HEK293T (cell line): Measurements from ENCODE around the gene CACNB3.

ENCODE experiments used
- CTCF ChIA-PET: fragments of 350-600 bp; formaldehyde crosslinking; extraction: SDS; loops from one replicate; lab custom pipeline; 2021; ENCODE audit warnings: antibody characterized with exemption, inconsistent platforms; lab: Yijun Ruan, JAX
- POLR2A ChIA-PET: fragments of 350-600 bp; formaldehyde crosslinking; extraction: SDS; loops from one replicate; lab custom pipeline; 2020; ENCODE audit warnings: antibody characterized with exemption, inconsistent platforms; lab: Yijun Ruan, JAX
- DNase-seq: peaks from one replicate; pipeline ENCODE4 v3.0.0; 2012; ENCODE audit warnings: mixed read lengths; ENCODE audit errors: extremely low spot score
- ARNT ChIP-seq: fragments of 450-650 bp; IDR thresholded peaks from 2 replicates; pipeline ENCODE4 v1.6.1; 2017; ENCODE audit warnings: mild to moderate bottlenecking
- BHLHE40 ChIP-seq: fragments of 450-650 bp; IDR thresholded peaks from 2 replicates; pipeline ENCODE4 v1.6.1; 2016; ENCODE audit warnings: mild to moderate bottlenecking, moderate library complexity, borderline replicate concordance
- CTBP1 ChIP-seq: fragments of 450-650 bp; IDR thresholded peaks from 2 replicates; pipeline ENCODE4 v1.6.1; 2016; ENCODE audit warnings: borderline replicate concordance
- ELF4 ChIP-seq: fragments of 450-650 bp; IDR thresholded peaks from 2 replicates; pipeline ENCODE4 v1.6.1; 2017; ENCODE audit warnings: antibody characterized with exemption
- FOXA1 ChIP-seq: fragments of 450-650 bp; IDR thresholded peaks from 2 replicates; pipeline ENCODE4 v1.6.1; 2016; ENCODE audit warnings: mild to moderate bottlenecking
- FOXM1 ChIP-seq: fragments of 450-650 bp; IDR thresholded peaks from 2 replicates; pipeline ENCODE4 v1.6.1; 2017; ENCODE audit warnings: mild to moderate bottlenecking, borderline replicate concordance
- HDGF ChIP-seq: fragments of 450-650 bp; IDR thresholded peaks from 2 replicates; pipeline ENCODE4 v1.6.1; 2017; ENCODE audit warnings: antibody characterized with exemption, borderline replicate concordance
- L3MBTL2 ChIP-seq: fragments of 450-650 bp; conservative IDR thresholded peaks from 2 replicates; pipeline ENCODE4 v1.6.1; 2016; ENCODE audit warnings: mild to moderate bottlenecking
- LEF1 ChIP-seq: fragments of 450-650 bp; IDR thresholded peaks from 2 replicates; pipeline ENCODE4 v1.6.1; 2017; ENCODE audit warnings: mild to moderate bottlenecking, borderline replicate concordance
- NFRKB ChIP-seq: fragments of 450-650 bp; IDR thresholded peaks from 2 replicates; pipeline ENCODE4 v1.6.1; 2016; ENCODE audit warnings: mild to moderate bottlenecking, moderate library complexity
- PKNOX1 ChIP-seq: fragments of 450-650 bp; IDR thresholded peaks from 2 replicates; pipeline ENCODE4 v1.6.1; 2016
- SP1 ChIP-seq: fragments of 450-650 bp; IDR thresholded peaks from 2 replicates; pipeline ENCODE4 v1.6.1; 2017
- SUZ12 ChIP-seq: fragments of 450-650 bp; IDR thresholded peaks from 2 replicates; pipeline ENCODE4 v1.6.1; 2016; ENCODE audit warnings: mild to moderate bottlenecking
- TARDBP ChIP-seq: fragments of 450-650 bp; IDR thresholded peaks from 2 replicates; pipeline ENCODE4 v1.6.1; 2016
- ZNF384 ChIP-seq: fragments of 450-650 bp; IDR thresholded peaks from 2 replicates; pipeline ENCODE4 v1.6.1; 2016

The CACNB3 gene

GRCh38 chr12:48817873-48818830, at the start of gene CACNB3:
CACNB3 (plus strand) TSS chr12:48818496; CDS start chr12:48818930, 434 bp downstream.
- ChIA-PET POLR2A (interaction anchor here (0.6 to 3.3 kb wide), 2 partner anchors 9 to 136 kb away, joined by 3 to 14 read pairs; partner anchors contain the start of gene KANSL2), CTCF (no interaction called here)
- peak; percentile 66 for DNase-seq

GRCh38 chr12:48768736-48769135, 49.6 kb upstream of the CACNB3 start:
- ChIA-PET CTCF (no interaction called here), POLR2A (interaction anchor here (2.4 kb wide), 1 partner anchor 20 kb away, joined by 5 read pairs; the partner anchor contains the start of gene ADCY6)
- DNase-seq = no peak
- no peak for TF ChIP-seq PKNOX1

More at GRCh38 chr12:48817873-48818830, at the start of gene CACNB3:
- no peak for TF ChIP-seq ARNT
- no peak for TF ChIP-seq ZNF384
- no peak for TF ChIP-seq ELF4
- TF ChIP-seq SUZ12 = no peak
- no peak for TF ChIP-seq PKNOX1

- ChIA-PET POLR2A (no interaction called here), CTCF (no interaction called here)
- no peak for DNase-seq
- TF ChIP-seq FOXA1 (no peak), HDGF (no peak), CTBP1 (no peak)
Observed at GRCh38 chr12:48770756-48771155, 47.5 kb upstream of the CACNB3 start.

- no peak for TF ChIP-seq L3MBTL2
- TF ChIP-seq CTBP1 = no peak
- no peak for TF ChIP-seq NFRKB
- TF ChIP-seq LEF1 = no peak
- TF ChIP-seq FOXA1 = no peak
- no peak for TF ChIP-seq HDGF
- TF ChIP-seq BHLHE40 = no peak
- no peak for TF ChIP-seq FOXM1
- no peak for TF ChIP-seq ELF4
- TF ChIP-seq PKNOX1 = no peak
- no peak for TF ChIP-seq SP1
- no peak for TF ChIP-seq SUZ12
- TF ChIP-seq TARDBP = no peak
- no peak for TF ChIP-seq ZNF384
- ChIA-PET CTCF (no interaction called here), POLR2A (no interaction called here)
- no peak for DNase-seq
Observed at GRCh38 chr12:48771588-48772112, 46.6 kb upstream of the CACNB3 start.

- TF ChIP-seq SP1 = no peak
- TF ChIP-seq PKNOX1 = no peak
- TF ChIP-seq L3MBTL2 = no peak
- no peak for TF ChIP-seq LEF1
- no peak for TF ChIP-seq FOXA1
- no peak for TF ChIP-seq BHLHE40
- TF ChIP-seq ARNT = no peak
- TF ChIP-seq ELF4 = no peak
- no peak for TF ChIP-seq ZNF384
- TF ChIP-seq TARDBP = no peak
- TF ChIP-seq FOXM1 = no peak
- TF ChIP-seq SUZ12 = no peak
- TF ChIP-seq HDGF = no peak
- no peak for TF ChIP-seq NFRKB
- TF ChIP-seq CTBP1 = no peak
- DNase-seq = no peak
- ChIA-PET CTCF (no interaction called here), POLR2A (no interaction called here)
Observed at GRCh38 chr12:48773686-48774085, 44.6 kb upstream of the CACNB3 start.

DNA sequence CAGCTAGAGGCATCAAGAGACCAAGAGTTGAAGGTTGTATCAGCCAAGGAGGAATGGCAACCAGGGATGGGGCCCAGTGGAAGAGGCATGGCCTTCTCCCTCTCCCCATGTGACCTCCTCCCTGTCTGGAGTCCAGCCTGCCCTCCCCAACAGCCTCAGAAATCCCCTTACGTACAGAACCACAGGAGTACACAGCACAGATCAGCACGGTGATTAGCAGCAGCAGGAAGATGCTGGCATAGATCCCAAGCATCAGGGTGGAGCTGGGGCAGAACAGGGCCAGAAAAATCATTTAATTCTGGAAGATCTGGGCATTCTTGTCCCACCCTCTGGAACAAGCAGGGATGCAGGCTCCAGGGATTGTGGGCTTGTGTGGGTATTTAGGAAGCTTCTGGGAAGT, 43.8 kb upstream of the CACNB3 start:
- POLR2A ChIA-PET = no interaction called here
- TF ChIP-seq NFRKB (no peak), FOXM1 (no peak), PKNOX1 (no peak), LEF1 (no peak), FOXA1 (no peak), ELF4 (no peak), TARDBP (no peak), L3MBTL2 (no peak), CTBP1 (no peak), ZNF384 (no peak), HDGF (no peak), BHLHE40 (no peak), SUZ12 (no peak)
- DNase-seq = no peak
- CTCF ChIA-PET = interaction anchor here (0.5 kb wide), 1 partner anchor 28 kb away, joined by 3 read pairs; no protein-coding TSS in a partner anchor
